Left kidney (tissue), 2 donors: Measurements from ENCODE around the gene NCK1. TPM values are rescaled to one million over a fixed set of nuclear protein-coding genes. Genes with fewer than 3 reads are reported as not detected.
A peak's percentile ranks its signal among the peaks of the same experiment; 100 is the strongest.
"Not testable (repeated sequence)": the region's sequence is repeated elsewhere in the genome, so short reads cannot be mapped to it uniquely, and the experiment has no call there.

Experiments used
- DNase-seq: peaks from one replicate; pipeline ENCODE4 v3.0.0-alpha.2; 2013
- polyA plus RNA-seq: library from polyadenylated mRNA; unstranded; fragments of 120-200 nt; gene quantifications from one replicate; pipeline ENCODE4 v1.2.1, GENCODE V29; 2013; ENCODE audit not compliant: insufficient read length

The NCK1 gene
- polyA plus RNA-seq, 1 donor = 44.8 TPM

- DNase-seq = peak; percentile 35
These were observed 1.5 kb upstream of the NCK1 start for GRCh38 chr3:136860541-136860940.

- peak; percentile 52 for DNase-seq
These were observed 762 bp downstream of the NCK1 start for GRCh38 chr3:136862617-136863322.

- no peak for DNase-seq
These were observed 7.3 kb downstream of the NCK1 start for GRCh38 chr3:136869282-136869681.

- not testable (repeated sequence) for DNase-seq
These were observed 10.2 kb downstream of the NCK1 start for GRCh38 chr3:136872258-136872657.

- DNase-seq = not testable (repeated sequence)
These were observed 17.5 kb downstream of the NCK1 start for GRCh38 chr3:136879510-136879909.

- no peak for DNase-seq
These were observed 20.6 kb downstream of the NCK1 start for GRCh38 chr3:136882571-136882970.

- DNase-seq = no peak
These were observed 22.1 kb downstream of the NCK1 start for GRCh38 chr3:136883967-136884720.

- no peak for DNase-seq
These were observed 23.6 kb downstream of the NCK1 start for GRCh38 chr3:136885357-136886213.

- no peak for DNase-seq
These were observed 27.9 kb downstream of the NCK1 start for GRCh38 chr3:136889947-136890346.

- DNase-seq = no peak
These were observed 30.2 kb downstream of the NCK1 start for GRCh38 chr3:136891934-136892855.

GRCh38 chr3:136893848-136894443 is 31.9 kb downstream of the NCK1 start:
- no peak for DNase-seq

GRCh38 chr3:136897171-136897570 is 35.2 kb downstream of the NCK1 start:
- not testable (repeated sequence) for DNase-seq

GRCh38 chr3:136898549-136898948 is 36.5 kb downstream of the NCK1 start:
- DNase-seq = no peak

GRCh38 chr3:136898954-136899353 is 36.9 kb downstream of the NCK1 start:
- no peak for DNase-seq

GRCh38 chr3:136899622-136900158 is 37.7 kb downstream of the NCK1 start:
- DNase-seq = no peak

GRCh38 chr3:136900694-136901093 is 38.7 kb downstream of the NCK1 start:
- DNase-seq = not testable (repeated sequence)

- no peak for DNase-seq
These were observed 39.4 kb downstream of the NCK1 start for GRCh38 chr3:136901391-136901790.

GRCh38 chr3:136902530-136902929 is 40.5 kb downstream of the NCK1 start:
- not testable (repeated sequence) for DNase-seq

- DNase-seq = no peak
These were observed 41.9 kb downstream of the NCK1 start for GRCh38 chr3:136903899-136904298.

GRCh38 chr3:136904746-136905145 is 42.7 kb downstream of the NCK1 start:
- no peak for DNase-seq

- DNase-seq = no peak
These were observed 43.5 kb downstream of the NCK1 start for GRCh38 chr3:136905549-136905948.
